ENCODE results near the gene CACNA1B.
"Not testable (repeated sequence)": the region's sequence is repeated elsewhere in the genome, so short reads cannot be mapped to it uniquely, and the experiment has no call there.

The CACNA1B gene

GRCh38 chr9:137866226-137867141 lies 11.1 kb upstream of the CACNA1B start:
- no peak for DNase-seq (ENCODE audit: low spot score)

DNA sequence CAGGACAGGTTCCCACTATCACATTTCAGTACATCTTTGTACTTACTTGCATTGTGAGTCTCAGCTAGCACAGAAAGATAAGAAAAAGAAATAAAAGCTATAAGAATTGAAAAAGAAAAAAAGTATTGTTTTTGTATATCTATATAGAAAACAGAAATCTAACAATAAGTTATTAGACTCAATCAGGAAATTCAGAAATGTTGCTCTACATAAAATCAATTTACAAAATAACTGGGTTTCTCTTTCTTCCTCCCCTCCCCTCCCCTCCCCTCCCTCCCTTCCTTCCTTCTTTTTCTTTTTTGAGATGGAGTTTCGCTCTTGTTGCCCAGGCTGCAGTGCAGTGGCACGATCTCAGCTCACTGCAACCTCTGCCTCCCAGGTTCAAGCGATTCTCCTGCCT lies 7.2 kb upstream of the CACNA1B start:
- DNase-seq (ENCODE audit: low spot score), result no peak

- DNase-seq (ENCODE audit: low spot score), result no peak
Measured at GRCh38 chr9:137872296-137872695, 5.3 kb upstream of the CACNA1B start.

- DNase-seq (ENCODE audit: low spot score), result no peak
Measured at GRCh38 chr9:137873408-137873807, 4.2 kb upstream of the CACNA1B start.

DNA sequence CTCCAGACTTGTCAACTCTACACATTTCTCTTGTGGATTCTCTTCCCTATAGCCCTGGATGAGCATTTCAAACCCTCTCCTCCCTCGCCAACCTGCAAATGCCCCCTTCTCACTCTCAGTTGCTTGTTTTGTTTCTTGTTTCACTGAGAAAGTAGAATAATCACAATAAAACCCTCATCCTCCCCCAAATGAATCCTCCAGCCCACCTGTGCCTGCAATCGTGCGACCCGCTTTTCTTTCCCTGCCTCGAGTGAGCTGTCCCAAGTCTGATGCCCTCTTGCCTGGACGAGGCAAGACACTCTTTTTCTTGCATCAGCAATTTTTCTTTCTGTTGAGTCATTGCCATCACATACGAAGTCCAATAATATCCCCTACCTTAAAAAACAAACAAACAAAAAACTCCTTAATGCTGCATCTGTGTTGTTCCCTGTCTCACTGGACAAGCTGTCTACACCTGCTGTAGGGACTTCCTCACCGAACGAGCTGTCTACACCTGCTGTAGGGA lies 3.7 kb upstream of the CACNA1B start:
- DNase-seq (ENCODE audit: low spot score), result no peak

DNA sequence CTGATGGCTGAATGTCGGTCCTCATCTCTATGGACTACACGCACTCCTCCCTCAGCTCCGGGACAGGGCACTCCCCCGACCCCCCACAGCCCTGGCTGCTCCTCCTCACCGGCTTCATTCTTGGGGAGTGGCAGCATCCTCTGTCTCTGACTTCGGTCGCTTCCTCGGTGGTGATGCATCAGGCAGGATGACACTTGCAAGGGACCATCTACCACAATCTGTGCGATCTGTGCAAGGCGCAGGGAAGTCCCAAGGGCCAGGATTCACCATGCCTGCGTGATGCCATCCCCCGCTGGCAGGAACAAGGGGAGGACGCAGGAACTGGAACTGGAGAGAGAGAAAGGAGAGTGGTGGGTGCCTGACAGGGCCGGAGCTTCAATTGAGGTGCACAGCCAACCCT lies 2.2 kb upstream of the CACNA1B start:
- no peak for DNase-seq (ENCODE audit: low spot score)

DNA sequence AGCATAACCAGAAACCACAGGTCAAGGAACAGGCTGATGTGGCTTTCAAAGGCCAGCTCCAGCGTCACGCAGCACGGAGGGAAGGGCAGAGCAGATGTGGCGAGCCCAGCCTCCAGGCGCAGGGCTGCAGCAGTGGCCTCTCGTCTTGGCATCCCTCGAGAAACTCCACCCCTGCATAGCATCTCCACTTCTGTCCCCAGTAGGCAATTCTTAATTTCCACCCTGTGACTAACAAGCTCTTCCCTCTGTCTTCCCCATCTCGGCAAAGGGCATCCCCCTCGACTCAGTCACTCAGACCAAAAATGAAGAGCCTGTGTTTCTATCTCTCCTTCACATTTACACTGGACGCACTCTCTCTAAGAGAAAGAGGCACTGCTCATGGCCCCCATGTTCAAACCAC lies 1.7 kb upstream of the CACNA1B start:
- no peak for DNase-seq (ENCODE audit: low spot score)

- DNase-seq (ENCODE audit: low spot score), result no peak
Measured at GRCh38 chr9:137876269-137876668, 1.3 kb upstream of the CACNA1B start.

GRCh38 chr9:137876781-137877386 lies 698 bp upstream of the CACNA1B start:
- DNase-seq (ENCODE audit: low spot score), result no peak

DNA sequence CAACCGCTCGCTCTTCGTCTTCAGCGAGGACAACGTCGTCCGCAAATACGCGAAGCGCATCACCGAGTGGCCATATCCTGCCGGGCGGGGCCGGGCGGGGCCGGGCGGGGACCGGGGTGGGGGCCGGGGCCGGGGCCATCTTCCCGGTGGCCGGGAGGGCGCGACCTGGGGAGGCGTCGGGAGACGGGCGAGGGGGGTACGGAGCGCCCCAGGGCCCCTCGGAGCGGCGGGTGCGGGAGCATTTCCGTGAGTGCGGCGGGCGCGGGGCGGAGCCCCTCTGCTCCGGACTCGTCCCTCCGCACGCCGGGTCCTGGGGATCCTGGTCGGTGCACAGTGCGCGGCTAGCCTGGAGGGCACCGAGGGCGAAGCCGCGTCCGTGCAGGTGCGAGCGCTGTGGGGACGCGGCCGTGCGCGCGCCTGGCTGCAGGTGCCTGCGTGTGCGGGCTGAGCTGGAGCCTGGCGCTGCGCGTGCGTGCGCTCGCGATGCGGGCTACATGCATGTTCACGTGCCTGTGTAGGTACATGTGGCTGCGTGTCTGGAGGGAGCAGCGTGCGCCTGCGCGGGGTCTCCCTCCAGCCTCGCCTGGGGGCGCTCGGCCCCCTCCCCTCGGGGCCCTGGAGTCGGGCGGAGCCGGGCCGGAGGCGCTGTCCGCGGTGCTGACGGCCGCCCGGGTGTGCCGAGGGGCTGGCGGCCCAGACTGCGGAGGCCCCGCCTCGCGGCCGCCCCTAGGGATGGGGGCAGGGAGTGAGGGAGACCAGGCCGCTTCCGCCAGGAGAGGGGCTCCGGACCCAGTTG lies 762 bp downstream of the CACNA1B start:
- DNase-seq (ENCODE audit: low spot score), result peak; percentile 14

DNA sequence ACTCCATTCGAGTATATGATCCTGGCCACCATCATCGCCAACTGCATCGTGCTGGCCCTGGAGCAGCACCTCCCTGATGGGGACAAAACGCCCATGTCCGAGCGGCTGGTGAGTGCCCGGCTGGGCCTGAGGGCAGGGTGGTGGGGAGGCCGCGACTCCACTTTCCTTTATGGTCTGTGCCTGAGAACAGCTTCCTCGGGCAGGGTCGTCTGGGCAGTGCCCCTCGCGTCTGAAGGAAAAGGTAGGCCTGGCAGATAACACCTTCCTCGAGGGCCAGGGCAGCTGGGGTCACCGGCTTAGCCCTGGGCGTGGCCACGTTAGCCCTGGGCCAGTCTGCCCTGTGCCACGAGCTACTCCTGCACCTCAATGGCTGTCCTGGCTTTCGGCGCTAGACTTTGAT lies 1.5 kb downstream of the CACNA1B start:
- DNase-seq (ENCODE audit: low spot score), result no peak

- DNase-seq (ENCODE audit: low spot score), result no peak
Measured at GRCh38 chr9:137879566-137880150, 2.1 kb downstream of the CACNA1B start.

DNA sequence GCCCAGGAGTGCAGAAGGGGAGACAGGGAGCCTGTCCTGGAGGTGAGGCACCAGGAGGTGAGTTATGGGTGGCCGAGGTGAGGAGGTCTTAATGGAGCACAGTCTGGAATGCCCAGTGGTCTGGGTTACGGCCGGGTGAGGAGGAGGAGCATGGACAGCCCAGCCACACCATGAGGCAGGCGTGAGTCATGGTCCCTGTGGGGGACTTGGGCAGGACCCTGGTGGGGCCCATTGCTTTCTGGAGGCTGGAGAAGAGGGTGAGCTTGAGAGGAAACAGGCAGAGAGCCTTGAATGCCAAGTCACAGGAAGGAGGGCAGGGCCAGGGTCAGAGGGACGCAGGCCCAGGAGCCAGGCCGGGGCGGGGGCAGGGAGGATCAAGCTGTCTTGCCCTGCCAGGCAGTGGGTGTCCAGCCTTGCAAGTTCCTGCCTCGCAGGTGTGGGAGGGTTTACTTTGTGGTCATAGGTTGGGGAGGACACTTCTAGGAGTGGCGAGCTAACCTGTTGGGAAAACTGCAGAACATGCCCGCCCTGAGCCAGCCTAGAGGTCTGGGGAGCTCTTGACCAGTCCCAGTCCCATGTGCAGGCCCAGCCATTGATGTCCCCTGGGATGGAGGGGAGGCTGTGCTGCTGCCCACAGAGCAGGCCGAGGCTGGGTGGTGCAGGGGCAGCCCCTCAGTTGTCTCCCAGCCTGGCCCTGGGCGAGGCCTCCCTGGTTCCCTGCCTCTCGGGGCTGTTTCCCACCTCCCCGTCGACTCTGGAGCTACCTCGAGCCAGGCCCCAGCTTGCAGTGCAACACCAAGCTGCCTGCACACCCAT lies 2.8 kb downstream of the CACNA1B start:
- no peak for DNase-seq (ENCODE audit: low spot score)

DNA sequence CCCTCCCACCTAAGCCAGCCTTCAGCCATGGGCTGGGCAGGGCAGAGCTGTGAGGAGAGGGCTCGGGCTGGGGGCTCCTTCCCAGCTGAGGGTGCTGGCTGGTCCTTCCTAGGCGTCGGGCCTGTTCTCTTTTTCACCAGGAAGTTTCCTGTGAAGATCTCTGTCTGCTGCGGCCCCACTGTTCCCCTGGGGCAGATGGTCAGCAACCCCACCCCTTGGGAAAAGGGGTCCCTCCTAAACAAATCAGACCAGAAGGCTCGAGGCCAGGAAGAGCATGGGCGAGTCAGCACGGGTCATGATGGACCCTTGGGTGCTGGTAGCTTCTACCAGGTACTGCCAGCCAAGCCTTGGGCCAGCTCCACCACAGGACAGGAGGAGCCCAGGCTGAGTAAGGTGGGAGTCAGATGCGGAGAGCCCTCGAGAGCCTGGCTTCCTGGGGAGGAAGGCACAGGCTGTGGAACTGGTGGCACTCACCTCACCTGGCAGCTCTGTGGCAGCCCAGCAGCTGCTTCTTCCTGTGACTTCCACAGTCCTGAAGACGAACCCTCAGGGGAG lies 3.5 kb downstream of the CACNA1B start:
- DNase-seq (ENCODE audit: low spot score), result no peak

- no peak for DNase-seq (ENCODE audit: low spot score)
Measured at GRCh38 chr9:137881591-137882505, 4.3 kb downstream of the CACNA1B start.

GRCh38 chr9:137882506-137882821 lies 4.9 kb downstream of the CACNA1B start:
- no peak for DNase-seq (ENCODE audit: low spot score)

DNA sequence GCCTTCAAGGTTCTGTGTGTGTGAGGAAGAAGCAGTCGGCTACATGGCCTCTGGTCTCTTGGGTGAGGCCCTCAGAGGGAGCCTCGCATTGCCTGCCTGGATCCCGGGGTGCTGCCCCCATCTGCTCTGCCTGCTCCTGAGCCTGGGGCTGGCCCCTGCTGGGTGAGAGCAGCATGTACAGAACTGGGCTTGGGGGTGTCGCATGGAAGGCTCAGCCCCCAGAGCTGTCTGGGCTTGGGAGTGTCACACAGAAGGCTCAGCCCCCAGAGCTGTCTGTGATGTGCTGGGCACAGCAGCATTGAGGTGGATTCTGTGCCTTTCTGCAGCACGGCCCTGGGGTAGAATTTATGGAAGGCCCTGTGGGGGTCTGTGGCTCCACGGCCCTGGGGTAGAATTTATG lies 6.4 kb downstream of the CACNA1B start:
- DNase-seq (ENCODE audit: low spot score), result not testable (repeated sequence)

DNA sequence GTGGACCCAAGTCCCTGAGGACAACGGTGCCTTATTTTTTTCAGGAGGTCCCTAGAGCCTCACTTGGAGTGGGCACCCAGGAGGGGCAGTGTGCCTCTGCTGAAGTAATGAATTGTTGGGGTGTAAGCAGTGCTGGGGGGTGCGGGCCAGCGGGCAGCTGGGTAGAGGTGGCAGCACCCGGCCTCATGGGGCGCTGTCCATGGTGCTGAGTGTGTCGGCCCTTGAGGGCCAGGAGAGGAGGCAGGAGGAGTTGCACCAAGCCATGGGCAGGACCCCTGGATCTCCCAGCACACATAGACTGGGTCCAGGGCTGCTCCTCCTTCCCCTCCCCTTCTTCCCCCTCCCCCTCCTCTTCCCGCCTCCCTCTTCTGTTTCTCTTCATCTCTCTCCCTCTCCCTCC lies 7.0 kb downstream of the CACNA1B start:
- DNase-seq (ENCODE audit: low spot score), result not testable (repeated sequence)

- DNase-seq (ENCODE audit: low spot score), result not testable (repeated sequence)
Measured at GRCh38 chr9:137885121-137885520, 7.5 kb downstream of the CACNA1B start.

- DNase-seq (ENCODE audit: low spot score), result not testable (repeated sequence)
Measured at GRCh38 chr9:137888621-137889020, 11.0 kb downstream of the CACNA1B start.

Measured in kidney capillary endothelial cell (primary cell).